ENCODE results near the gene BTRC. TPM values are rescaled to one million over a fixed set of nuclear protein-coding genes. Genes with fewer than 3 reads are reported as not detected.

The BTRC gene
- total and polyA plus RNA-seq, 8 donors: 3.5 to 14.5 (median 4.7) TPM

DNA sequence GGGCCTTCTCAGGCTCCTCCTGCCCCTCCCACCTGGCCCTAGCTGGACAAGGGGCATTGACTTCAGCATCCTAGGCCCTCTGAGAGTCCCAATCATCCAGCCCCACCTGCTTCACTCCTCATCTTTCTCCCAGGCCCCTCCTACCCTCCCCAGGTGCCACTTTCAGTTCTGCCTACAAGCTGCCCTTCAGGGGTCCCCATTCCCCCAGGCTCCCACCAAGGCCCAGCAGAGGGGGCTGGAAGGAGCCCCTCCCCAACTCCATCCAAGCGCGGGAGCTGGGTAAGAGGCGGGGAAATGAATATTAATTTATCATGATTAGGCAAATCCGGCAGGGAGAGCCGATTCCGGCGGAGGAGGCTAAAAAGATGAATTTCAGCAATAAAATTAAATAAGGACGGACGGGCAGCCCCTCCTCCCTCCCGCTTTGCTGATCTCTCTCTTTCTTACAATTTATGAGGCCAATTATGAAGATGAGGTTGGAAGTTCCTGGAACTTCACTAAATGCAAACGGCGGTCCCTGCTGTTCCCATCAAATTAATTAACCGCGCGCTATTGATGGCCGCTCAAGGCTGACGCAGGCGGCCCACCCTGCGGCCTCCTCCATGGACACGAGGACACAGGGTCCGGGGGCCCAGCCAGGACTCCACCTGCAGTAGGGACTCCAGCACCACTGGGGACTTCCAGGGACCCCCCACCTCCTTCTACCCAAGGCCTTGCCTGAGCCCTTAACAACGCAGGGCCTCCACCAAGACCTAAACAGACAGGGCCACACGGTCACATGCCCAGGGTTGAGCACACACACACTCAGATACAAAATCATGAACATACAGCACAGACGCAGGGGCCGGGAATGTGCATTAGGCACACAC is 220.2 kb downstream of the BTRC start:
- no peak overlapping the region for H3K27ac ChIP-seq
- no peak for DNase-seq
- peaks cover 7 to 37% (median 23%) of the 10 kb centered on the region in 4 donors for H3K36me3 ChIP-seq
- peaks cover 18 to 21% (median 20%) of the 10 kb centered on the region in 4 donors for H3K4me1 ChIP-seq
- peaks cover 7 to 18% (median 10%) of the 10 kb centered on the region in 3 donors for H3K27me3 ChIP-seq
- TF ChIP-seq, protein P1, sequence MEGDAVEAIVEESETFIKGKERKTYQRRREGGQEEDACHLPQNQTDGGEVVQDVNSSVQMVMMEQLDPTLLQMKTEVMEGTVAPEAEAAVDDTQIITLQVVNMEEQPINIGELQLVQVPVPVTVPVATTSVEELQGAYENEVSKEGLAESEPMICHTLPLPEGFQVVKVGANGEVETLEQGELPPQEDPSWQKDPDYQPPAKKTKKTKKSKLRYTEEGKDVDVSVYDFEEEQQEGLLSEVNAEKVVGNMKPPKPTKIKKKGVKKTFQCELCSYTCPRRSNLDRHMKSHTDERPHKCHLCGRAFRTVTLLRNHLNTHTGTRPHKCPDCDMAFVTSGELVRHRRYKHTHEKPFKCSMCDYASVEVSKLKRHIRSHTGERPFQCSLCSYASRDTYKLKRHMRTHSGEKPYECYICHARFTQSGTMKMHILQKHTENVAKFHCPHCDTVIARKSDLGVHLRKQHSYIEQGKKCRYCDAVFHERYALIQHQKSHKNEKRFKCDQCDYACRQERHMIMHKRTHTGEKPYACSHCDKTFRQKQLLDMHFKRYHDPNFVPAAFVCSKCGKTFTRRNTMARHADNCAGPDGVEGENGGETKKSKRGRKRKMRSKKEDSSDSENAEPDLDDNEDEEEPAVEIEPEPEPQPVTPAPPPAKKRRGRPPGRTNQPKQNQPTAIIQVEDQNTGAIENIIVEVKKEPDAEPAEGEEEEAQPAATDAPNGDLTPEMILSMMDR (IDR thresholded peaks at IDR 0.05): no peak
- TF ChIP-seq POLR2A (IDR thresholded peaks at IDR 0.05) (no peak), EP300 (IDR thresholded peaks at IDR 0.05) (no peak), POLR2AphosphoS5 (IDR thresholded peaks at IDR 0.05) (no peak)
- peaks cover 0 to 13% (median 7%) of the 10 kb centered on the region in 4 donors for H3K9me3 ChIP-seq
- intact Hi-C loops (cut with DNase I; ENCODE audit: low total_unique reads): loop anchor here (5.0 kb wide), 1 partner anchor 362 kb away; no protein-coding TSS in a partner anchor
- WGBS, 5 donors: 87 to 91% (median 89%) methylated on average over 23 to 25 of the region's 25 CpGs
- no peak overlapping the region for H3K4me3 ChIP-seq

DNA sequence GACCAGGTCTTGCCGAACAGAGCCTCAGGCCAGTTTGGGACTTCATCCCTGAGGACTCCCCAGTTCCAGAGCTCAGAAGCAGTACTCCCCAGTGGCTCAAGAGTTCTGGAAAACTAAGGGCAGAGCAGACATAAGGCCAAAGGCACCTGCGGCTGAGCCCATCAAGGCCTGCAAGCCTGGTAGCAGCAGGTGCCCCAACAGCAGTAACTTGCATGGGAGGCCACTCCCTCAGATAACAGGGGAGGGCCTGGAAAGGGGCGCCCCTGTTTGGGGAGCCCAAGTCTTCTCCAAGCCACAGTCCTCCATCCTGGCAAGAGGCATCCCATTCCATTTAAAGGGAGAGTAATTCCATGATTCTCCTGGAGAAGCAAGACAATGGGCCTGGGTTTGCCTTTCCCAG is 221.1 kb downstream of the BTRC start:
- intact Hi-C loops (cut with DNase I; ENCODE audit: low total_unique reads): no loop called here
- Histone ChIP-seq H3K4me1 (peaks cover 9 to 12% (median 11%) of the 10 kb centered on the region in 4 donors), H3K27me3 (peaks cover 0 to 9% (median under 1%) of the 10 kb centered on the region in 3 donors), H3K36me3 (peaks cover 15 to 47% (median 33%) of the 10 kb centered on the region in 4 donors), H3K27ac (no peak overlapping the region), H3K9me3 (peaks cover 0 to 13% (median 7%) of the 10 kb centered on the region in 4 donors), H3K4me3 (no peak overlapping the region)
- 74 to 100% (median 81%) methylated on average over 1 to 3 of the region's 3 CpGs for WGBS, 5 donors
- TF ChIP-seq POLR2AphosphoS5 (IDR thresholded peaks at IDR 0.05): no peak
- DNase-seq: no peak

- Histone ChIP-seq H3K27me3 (peaks cover 0 to 7% (median 0%) of the 10 kb centered on the region in 3 donors), H3K4me3 (no peak overlapping the region), H3K36me3 (peaks cover 15 to 53% (median 39%) of the 10 kb centered on the region in 4 donors), H3K4me1 (peaks cover 2 to 6% (median 5%) of the 10 kb centered on the region in 4 donors), H3K27ac (no peak overlapping the region), H3K9me3 (peaks cover 0 to 13% (median 7%) of the 10 kb centered on the region in 4 donors)
- intact Hi-C loops (cut with DNase I; ENCODE audit: low total_unique reads): no loop called here
- TF ChIP-seq POLR2AphosphoS5 (IDR thresholded peaks at IDR 0.05): no peak
- TF ChIP-seq, protein P1 (IDR thresholded peaks at IDR 0.05): no peak
- WGBS, 5 donors: 85 to 90% (median 86%) methylated on average over 7 of the region's 7 CpGs
- DNase-seq: no peak
These were observed 221.7 kb downstream of the BTRC start for GRCh38 chr10:101575580-101576210.

GRCh38 chr10:101576211-101576863 is 222.4 kb downstream of the BTRC start:
- no peak for DNase-seq
- peaks cover 0 to 13% (median 7%) of the 10 kb centered on the region in 4 donors for H3K9me3 ChIP-seq
- no peak overlapping the region for H3K4me3 ChIP-seq
- TF ChIP-seq POLR2A (IDR thresholded peaks at IDR 0.05) (no peak), POLR2AphosphoS5 (IDR thresholded peaks at IDR 0.05) (no peak), EP300 (IDR thresholded peaks at IDR 0.05) (no peak)
- TF ChIP-seq, protein P1 (IDR thresholded peaks at IDR 0.05): no peak
- peaks cover 15 to 59% (median 45%) of the 10 kb centered on the region in 4 donors for H3K36me3 ChIP-seq
- H3K27me3 ChIP-seq: peaks cover 0 to under 1% (median 0%) of the 10 kb centered on the region in 3 donors
- H3K27ac ChIP-seq: no peak overlapping the region
- intact Hi-C loops (cut with DNase I; ENCODE audit: low total_unique reads): no loop called here
- H3K4me1 ChIP-seq: no peaks in the 10 kb centered on the region
- WGBS, 5 donors: 78 to 91% (median 82%) methylated on average over 7 of the region's 7 CpGs

All from stomach (tissue), 9 donors.